Activated CD4-positive, alpha-beta T cell treated with anti-CD3 and anti-CD28 coated beads, Interleukin-2, amount 10 ng/mL, durations not matched to agents 7 days and 5 days (primary cell): ENCODE measurements around the gene RABEP2. TPM values are rescaled to one million over a fixed set of nuclear protein-coding genes. Genes with fewer than 3 reads are reported as not detected.
"Not testable (repeated sequence)": the region's sequence is repeated elsewhere in the genome, so short reads cannot be mapped to it uniquely, and the experiment has no call there.

Experiments used
- CTCF ChIA-PET: fragments of 350-600 bp; sonication (Branson Sonifier 250); formaldehyde crosslinking; loops from one replicate; lab custom pipeline; 2021; ENCODE audit warnings: antibody characterized with exemption; lab: Charles Lee
- POLR2A ChIA-PET: fragments of 350-600 bp; sonication (Branson Sonifier 250); formaldehyde crosslinking; loops from one replicate; lab custom pipeline; 2021; ENCODE audit warnings: antibody characterized with exemption; lab: Charles Lee
- DNase-seq: peaks from one replicate; pipeline ENCODE4 v3.0.0-alpha.2; 2020
- H3K27ac Mint-ChIP-seq: one replicate; pipeline ENCODE4 v1.8.0; 2021; ENCODE audit warnings: mild to moderate bottlenecking, moderate library complexity, mixed read lengths
- H3K27me3 Mint-ChIP-seq: one replicate; pipeline ENCODE4 v1.8.0; 2021; ENCODE audit warnings: mixed read lengths
- H3K36me3 Mint-ChIP-seq: one replicate; pipeline ENCODE4 v1.8.0; 2021; ENCODE audit warnings: low read depth, mixed read lengths
- H3K4me1 Mint-ChIP-seq: one replicate; pipeline ENCODE4 v1.8.0; 2021; ENCODE audit warnings: mixed read lengths
- H3K4me3 Mint-ChIP-seq: one replicate; pipeline ENCODE4 v1.8.0; 2021; ENCODE audit warnings: mild to moderate bottlenecking, moderate library complexity, mixed read lengths
- H3K9me3 Mint-ChIP-seq: one replicate; pipeline ENCODE4 v1.8.0; 2021; ENCODE audit warnings: mixed read lengths
- total RNA-seq, 2 experiments: library from RNA; stranded (reverse); gene quantifications; one replicate each; pipeline ENCODE4 v1.2.3, GENCODE V29; 2021

RABEP2 gene, protein sequence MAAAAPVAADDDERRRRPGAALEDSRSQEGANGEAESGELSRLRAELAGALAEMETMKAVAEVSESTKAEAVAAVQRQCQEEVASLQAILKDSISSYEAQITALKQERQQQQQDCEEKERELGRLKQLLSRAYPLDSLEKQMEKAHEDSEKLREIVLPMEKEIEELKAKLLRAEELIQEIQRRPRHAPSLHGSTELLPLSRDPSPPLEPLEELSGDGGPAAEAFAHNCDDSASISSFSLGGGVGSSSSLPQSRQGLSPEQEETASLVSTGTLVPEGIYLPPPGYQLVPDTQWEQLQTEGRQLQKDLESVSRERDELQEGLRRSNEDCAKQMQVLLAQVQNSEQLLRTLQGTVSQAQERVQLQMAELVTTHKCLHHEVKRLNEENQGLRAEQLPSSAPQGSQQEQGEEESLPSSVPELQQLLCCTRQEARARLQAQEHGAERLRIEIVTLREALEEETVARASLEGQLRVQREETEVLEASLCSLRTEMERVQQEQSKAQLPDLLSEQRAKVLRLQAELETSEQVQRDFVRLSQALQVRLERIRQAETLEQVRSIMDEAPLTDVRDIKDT
- total RNA-seq: 10 to 100 TPM; 16.8 to 21.1 TPM

DNA sequence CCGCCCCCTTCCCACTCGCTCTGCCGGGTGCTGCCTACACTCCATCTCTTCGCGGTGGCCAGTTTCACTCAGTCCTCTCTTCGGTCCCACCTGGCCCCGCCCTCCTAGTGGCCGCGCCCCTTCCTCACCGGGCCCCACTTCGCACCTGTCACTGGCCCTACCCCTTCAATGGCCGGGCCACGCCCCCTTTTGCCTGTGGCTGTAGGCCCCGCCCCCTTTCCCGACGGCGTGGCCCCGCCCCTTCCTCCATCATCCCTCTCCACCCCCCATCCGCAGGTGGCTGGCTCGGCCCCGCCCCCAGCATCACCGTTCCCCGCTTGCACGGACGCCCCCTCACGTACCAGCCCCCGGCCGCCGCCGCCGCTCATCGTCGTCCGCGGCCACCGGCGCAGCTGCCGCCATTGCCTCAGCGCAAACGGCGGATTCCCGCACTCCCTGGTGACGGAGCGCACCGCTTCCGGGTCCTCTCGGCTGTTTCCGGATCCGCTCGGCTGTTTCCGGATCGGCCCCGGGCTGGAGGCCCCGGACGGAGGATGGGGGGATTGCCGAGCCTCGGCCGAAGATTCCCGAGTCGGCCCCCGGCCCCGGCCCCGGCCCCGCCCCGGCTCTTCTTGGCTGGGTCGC is at the start of gene RABEP2:
Gene RABEP2, minus strand, starts transcription at position 477 of the 624 bp plus-strand sequence. Its CDS starts 75 bp downstream, at position 402.
- POLR2A ChIA-PET: no interaction called here
- peak; percentile 95 for DNase-seq
- Mint-ChIP-seq H3K9me3 (no peaks in the 10 kb centered on the region), H3K36me3 (peaks cover 10% of the 10 kb centered on the region), H3K4me1 (peaks cover 23% of the 10 kb centered on the region), H3K27me3 (no peaks in the 10 kb centered on the region), H3K27ac (peak within 1 kb of the TSS; percentile 99), H3K4me3 (peak within 1 kb of the TSS; percentile 94)
- CTCF ChIA-PET: interaction anchor here (1.6 to 2.0 kb wide), 2 partner anchors 20 to 44 kb away, joined by 4 to 7 read pairs; no protein-coding TSS in a partner anchor

DNA sequence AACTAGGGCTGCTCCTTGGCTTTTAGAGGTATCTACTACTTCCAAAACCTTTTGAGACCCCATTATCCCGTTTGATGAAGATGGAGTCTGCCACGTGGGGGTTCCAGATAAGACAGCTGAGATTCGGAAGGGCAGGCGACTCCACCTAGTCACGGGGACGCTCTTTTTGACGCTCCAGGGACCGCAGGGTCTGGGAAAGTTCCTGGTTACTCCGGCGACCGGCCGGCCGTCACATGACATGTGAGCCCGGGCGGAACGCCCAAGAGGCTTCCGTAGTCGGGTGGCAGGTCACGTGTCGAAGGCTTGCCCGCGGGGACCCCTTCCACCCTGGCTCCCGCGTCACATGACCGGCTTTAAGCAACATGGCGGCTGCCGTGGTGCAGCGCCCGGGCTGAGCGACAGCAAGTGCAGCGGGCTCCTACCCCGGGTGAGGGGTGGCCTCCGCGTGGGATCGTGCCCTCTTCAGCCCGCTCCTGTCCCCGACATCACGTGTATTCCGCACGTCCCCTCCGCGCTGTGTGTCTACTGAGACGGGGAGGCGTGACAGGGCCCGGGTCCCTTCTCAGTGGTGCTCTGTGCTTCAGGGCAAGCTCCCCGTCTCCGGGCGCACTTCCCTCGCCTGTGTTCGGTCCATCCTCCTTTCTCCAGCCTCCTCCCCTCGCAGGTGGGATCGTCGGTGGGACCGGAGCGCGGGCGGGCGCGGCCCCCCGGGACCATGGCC is 49.6 kb upstream of the RABEP2 start, which contains the start of gene SPNS1:
Gene SPNS1, plus strand, starts transcription at position 342 of the 721 bp plus-strand sequence. Its CDS starts 374 bp downstream, at position 716.
- no peaks in the 10 kb centered on the region for H3K27me3 Mint-ChIP-seq
- peak within 1 kb of the TSS; percentile 95 for H3K27ac Mint-ChIP-seq
- CTCF ChIA-PET: interaction anchor here (0.7 to 1.9 kb wide), 8 partner anchors 12 to 138 kb away, joined by 3 to 6 read pairs (median 4); no protein-coding TSS in a partner anchor
- peak within 1 kb of the TSS; percentile 99 for H3K4me3 Mint-ChIP-seq
- POLR2A ChIA-PET: no interaction called here
- no peaks in the 10 kb centered on the region for H3K9me3 Mint-ChIP-seq
- H3K36me3 Mint-ChIP-seq: peaks cover 12% of the 10 kb centered on the region
- peak; percentile 95 for DNase-seq
- H3K4me1 Mint-ChIP-seq: peaks cover 39% of the 10 kb centered on the region

DNA sequence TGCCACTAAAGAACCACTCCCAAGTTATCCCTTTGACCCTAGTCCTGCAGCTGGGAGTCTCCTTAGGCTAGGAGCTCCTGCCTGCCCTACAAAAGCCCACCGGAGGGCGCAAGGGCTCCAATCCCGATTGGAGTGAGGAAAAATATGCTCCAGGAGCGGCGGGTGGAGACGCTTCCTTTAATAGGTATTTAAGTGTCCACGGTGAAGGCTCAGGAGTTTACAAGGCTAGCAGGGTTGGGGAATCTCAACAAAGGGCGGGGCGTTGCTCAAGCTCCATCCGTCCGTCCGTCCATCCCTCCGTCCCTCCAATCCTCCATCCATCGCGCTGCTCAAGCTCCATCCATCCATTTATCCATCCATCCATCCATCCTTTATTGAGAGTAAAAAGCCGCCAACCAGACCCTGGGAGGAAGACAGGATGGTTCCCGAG is 49.0 kb upstream of the RABEP2 start:
- Mint-ChIP-seq H3K27me3 (no peaks in the 10 kb centered on the region), H3K9me3 (no peaks in the 10 kb centered on the region), H3K4me1 (peaks cover 39% of the 10 kb centered on the region), H3K4me3 (peak overlapping the region; percentile 99), H3K27ac (peak overlapping the region; percentile 95), H3K36me3 (peaks cover 11% of the 10 kb centered on the region)
- ChIA-PET CTCF (interaction anchor here (0.7 to 1.9 kb wide), 11 partner anchors 13 to 138 kb away, joined by 3 to 6 read pairs (median 4); no protein-coding TSS in a partner anchor), POLR2A (interaction anchor here (0.5 kb wide), 1 partner anchor 10 kb away, joined by 3 read pairs; no protein-coding TSS in a partner anchor)
- no peak for DNase-seq

DNA sequence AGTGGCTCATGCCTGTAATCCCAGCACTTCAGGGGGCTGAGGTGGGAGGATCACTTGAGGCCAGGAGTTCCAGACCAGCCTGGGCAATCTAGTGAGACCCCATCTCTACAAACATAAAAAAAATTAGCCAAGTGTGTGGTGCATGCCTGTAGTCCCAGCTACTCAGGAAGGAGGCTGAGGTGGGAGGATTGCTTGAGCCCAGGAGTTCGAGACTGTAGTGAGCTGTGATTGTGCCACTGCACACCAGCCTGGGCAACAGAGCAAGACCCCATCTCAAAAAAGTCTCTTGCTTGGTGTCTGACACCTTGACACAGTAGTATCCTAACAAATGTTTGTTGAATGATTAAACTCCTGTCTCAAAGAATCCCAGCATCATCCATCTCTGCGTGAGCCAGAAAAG is 44.7 kb upstream of the RABEP2 start:
- H3K27me3 Mint-ChIP-seq, H3K36me3 Mint-ChIP-seq, DNase-seq, H3K9me3 Mint-ChIP-seq, H3K27ac Mint-ChIP-seq, POLR2A ChIA-PET, H3K4me3 Mint-ChIP-seq: not testable (repeated sequence)
- peaks cover 12% of the 10 kb centered on the region for H3K4me1 Mint-ChIP-seq
- CTCF ChIA-PET: interaction anchor here (0.7 to 2.5 kb wide), 2 partner anchors 8 to 12 kb away, joined by 5 to 6 read pairs; no protein-coding TSS in a partner anchor

DNA sequence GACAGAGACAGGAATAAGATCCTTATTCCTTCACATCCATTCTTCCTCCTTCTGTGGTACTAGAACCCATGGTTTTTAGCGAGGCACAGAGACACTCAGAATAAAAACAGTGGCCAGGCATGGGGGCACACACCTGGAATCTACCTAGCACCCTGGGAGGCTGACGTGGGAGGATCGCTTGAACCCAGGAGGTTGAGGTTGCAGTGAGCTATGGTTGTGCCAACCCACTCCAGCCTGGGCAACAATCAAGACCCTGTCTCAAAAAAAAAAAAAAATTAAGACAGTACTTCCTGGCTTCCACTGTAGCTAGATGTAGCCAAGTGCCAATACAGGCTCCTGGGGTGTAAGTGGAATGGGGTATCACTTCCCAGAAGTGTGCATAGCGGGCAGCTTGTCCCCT is 42.1 kb upstream of the RABEP2 start:
- Mint-ChIP-seq H3K36me3 (peaks cover 25% of the 10 kb centered on the region), H3K4me3 (no peak overlapping the region), H3K27me3 (no peaks in the 10 kb centered on the region), H3K4me1 (peaks cover 2% of the 10 kb centered on the region), H3K27ac (no peak overlapping the region), H3K9me3 (no peaks in the 10 kb centered on the region)
- no peak for DNase-seq
- CTCF ChIA-PET: interaction anchor here (0.6 kb wide), 2 partner anchors 39 to 53 kb away, joined by 3 read pairs; no protein-coding TSS in a partner anchor
- POLR2A ChIA-PET: interaction anchor here (0.5 kb wide), 1 partner anchor 129 kb away, joined by 4 read pairs; no protein-coding TSS in a partner anchor

DNA sequence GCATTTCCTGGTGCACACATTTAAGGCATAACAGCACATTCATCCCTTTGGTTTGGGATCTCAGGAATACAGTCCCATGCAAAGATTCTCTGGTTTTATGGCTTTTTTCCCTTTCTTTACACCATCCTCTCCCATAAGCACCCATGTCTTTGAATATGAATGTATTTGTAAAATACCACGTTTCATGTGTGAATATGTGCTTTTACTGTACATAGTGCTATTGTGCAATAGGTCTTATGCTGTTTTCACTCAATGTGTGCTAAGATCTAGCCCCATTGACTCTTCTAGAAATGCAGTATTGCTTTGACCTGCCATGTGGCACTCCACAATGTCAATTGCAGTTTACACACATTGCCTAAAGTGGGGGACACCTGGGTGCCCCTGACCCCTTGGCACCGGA is 39.5 kb upstream of the RABEP2 start:
- DNase-seq: no peak
- H3K4me1 Mint-ChIP-seq: peaks cover 2% of the 10 kb centered on the region
- H3K4me3 Mint-ChIP-seq: no peak overlapping the region
- H3K36me3 Mint-ChIP-seq: peaks cover 40% of the 10 kb centered on the region
- H3K9me3 Mint-ChIP-seq: no peaks in the 10 kb centered on the region
- H3K27me3 Mint-ChIP-seq: no peaks in the 10 kb centered on the region
- POLR2A ChIA-PET: no interaction called here
- no peak overlapping the region for H3K27ac Mint-ChIP-seq
- CTCF ChIA-PET: no interaction called here

DNA sequence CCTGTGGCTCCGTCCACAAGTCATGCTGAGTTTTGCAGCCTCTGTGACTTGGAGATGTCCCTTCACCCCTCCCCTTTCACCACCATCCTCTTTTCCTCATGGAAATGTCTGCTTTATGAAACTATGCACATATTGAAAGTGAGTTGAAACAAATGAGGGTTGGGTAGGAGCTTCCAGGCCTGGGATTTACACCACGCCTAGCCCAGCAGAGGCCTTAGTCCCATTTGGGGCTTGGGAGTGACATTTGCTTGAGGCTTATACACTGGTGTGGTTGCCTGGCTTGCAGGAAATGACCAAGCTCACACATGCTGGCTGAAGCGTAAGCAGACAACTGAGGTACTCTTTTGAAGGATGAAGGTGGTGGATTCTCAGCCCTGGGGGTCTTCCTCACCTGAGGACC is 39.0 kb upstream of the RABEP2 start:
- ChIA-PET POLR2A (interaction anchor here (0.8 kb wide), 1 partner anchor 10 kb away, joined by 3 read pairs; no protein-coding TSS in a partner anchor), CTCF (interaction anchor here (0.6 kb wide), 1 partner anchor 1076 kb away, joined by 3 read pairs; no protein-coding TSS in a partner anchor)
- H3K4me3 Mint-ChIP-seq: no peak overlapping the region
- DNase-seq: no peak
- H3K27me3 Mint-ChIP-seq: no peaks in the 10 kb centered on the region
- peaks cover 2% of the 10 kb centered on the region for H3K4me1 Mint-ChIP-seq
- no peak overlapping the region for H3K27ac Mint-ChIP-seq
- H3K36me3 Mint-ChIP-seq: peaks cover 45% of the 10 kb centered on the region
- no peaks in the 10 kb centered on the region for H3K9me3 Mint-ChIP-seq

DNA sequence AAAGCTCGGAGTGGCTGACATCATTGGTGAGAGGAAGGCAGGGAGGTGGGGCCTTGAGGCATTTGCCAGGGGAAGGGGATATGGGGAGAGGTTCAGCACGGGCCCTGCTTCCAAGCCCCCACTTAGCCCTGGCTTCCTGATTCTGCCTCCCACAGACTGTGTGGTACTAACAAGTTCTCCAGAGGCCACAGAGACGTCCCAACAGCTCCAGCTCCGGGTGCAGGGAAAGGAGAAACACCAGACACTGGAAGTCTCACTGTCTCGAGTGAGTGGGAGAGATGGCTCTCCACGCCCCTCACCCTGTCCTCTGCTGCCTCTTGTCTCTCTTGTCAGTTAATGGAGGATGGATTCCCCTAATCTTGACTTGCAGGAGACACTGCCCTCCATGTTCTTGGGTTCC is 33.8 kb upstream of the RABEP2 start:
- Mint-ChIP-seq H3K9me3 (no peaks in the 10 kb centered on the region), H3K27ac (no peak overlapping the region), H3K4me3 (no peak overlapping the region), H3K36me3 (peaks cover 62% of the 10 kb centered on the region), H3K4me1 (peaks cover 9% of the 10 kb centered on the region), H3K27me3 (no peaks in the 10 kb centered on the region)
- ChIA-PET CTCF (interaction anchor here (0.9 kb wide), 1 partner anchor 112 kb away, joined by 3 read pairs; the partner anchor contains the start of gene TUFM), POLR2A (no interaction called here)
- DNase-seq: no peak

DNA sequence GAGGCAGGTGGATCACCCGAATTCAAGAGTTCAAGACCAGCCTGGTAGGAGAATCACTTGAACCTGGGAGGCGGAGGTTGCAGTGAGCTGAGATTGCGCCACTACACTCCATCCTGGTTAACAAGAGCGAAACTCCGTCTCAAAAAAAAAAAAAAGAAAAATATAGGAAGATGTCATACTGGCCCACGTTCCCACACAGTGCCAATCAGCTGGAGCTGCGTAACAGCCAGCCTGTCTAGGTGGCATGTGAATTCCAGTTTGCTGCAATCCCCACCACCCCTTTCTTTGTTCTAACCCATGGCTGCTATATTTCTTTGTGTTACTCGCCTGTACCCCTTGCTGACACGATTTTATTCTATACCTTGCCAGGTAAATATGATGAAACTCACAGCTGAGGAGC is 33.2 kb upstream of the RABEP2 start:
- Mint-ChIP-seq H3K36me3 (peaks cover 65% of the 10 kb centered on the region), H3K27ac (no peak overlapping the region), H3K4me1 (peaks cover 12% of the 10 kb centered on the region), H3K27me3 (no peaks in the 10 kb centered on the region), H3K9me3 (no peaks in the 10 kb centered on the region), H3K4me3 (no peak overlapping the region)
- CTCF ChIA-PET: no interaction called here
- no peak for DNase-seq
- POLR2A ChIA-PET: no interaction called here

DNA sequence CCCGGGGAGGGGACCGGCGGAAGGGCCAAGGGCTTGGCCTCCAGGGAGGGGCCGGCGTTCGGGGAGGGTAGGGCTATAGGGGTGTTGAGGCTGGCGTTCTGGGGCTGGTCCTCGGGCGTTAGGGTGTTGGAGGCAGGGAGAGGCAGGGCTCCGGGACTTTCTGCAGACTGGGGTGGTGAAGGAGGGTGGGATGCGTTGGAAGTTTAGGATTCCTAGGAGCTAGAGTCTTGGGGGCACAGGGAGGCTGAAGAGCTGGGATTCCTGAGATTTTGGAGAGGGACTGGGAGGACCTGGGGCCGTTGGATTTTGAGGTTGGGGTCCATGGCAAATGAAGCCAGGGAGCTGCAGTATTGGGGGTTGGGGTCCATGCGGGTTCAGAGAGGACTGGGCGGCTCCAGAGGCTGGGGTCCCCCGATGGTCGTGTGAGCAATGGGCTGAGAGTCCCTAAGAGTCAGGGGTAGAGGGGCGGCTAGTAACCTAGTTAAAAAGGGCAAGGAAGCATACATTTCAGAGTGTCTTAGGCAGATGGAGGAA is 26.4 kb upstream of the RABEP2 start:
- H3K9me3 Mint-ChIP-seq: no peaks in the 10 kb centered on the region
- POLR2A ChIA-PET: interaction anchor here (0.6 kb wide), 1 partner anchor 105 kb away, joined by 3 read pairs; the partner anchor contains the start of gene TUFM
- peak; percentile 57 for DNase-seq
- CTCF ChIA-PET: no interaction called here
- peaks cover 3% of the 10 kb centered on the region for H3K27me3 Mint-ChIP-seq
- peaks cover 36% of the 10 kb centered on the region for H3K4me1 Mint-ChIP-seq
- peaks cover 36% of the 10 kb centered on the region for H3K36me3 Mint-ChIP-seq
- peak overlapping the region; percentile 99 for H3K27ac Mint-ChIP-seq
- peak overlapping the region; percentile 100 for H3K4me3 Mint-ChIP-seq

DNA sequence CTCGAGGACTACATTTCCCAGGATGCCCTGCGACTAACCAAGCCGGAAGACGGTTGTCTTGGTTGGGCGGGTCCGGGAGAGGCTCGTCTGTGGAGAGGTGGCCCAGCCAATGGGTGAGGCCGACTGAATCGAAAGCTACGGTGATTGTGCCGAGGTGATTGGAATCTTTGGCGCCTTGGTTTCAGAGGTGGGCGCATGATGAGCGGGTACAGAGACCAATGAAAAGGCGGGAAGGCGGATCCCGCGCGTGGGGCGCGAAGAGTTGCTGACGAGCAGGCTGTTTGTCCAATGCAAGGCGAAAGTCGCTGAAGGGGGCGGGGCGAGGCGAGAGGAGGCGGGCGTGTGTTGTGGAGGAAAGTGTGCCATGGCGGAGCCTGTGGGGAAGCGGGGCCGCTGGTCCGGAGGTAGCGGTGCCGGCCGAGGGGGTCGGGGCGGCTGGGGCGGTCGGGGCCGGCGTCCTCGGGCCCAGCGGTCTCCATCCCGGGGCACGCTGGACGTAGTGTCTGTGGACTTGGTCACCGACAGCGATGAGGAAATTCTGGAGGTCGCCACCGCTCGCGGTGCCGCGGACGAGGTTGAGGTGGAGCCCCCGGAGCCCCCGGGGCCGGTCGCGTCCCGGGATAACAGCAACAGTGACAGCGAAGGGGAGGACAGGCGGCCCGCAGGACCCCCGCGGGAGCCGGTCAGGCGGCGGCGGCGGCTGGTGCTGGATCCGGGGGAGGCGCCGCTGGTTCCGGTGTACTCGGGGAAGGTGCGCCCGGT is 25.8 kb upstream of the RABEP2 start, which contains the start of gene NFATC2IP:
Gene NFATC2IP, plus strand, starts transcription at position 290 of the 762 bp plus-strand sequence. Its CDS starts 75 bp downstream, at position 365.
- H3K27ac Mint-ChIP-seq: peak within 1 kb of the TSS; percentile 99
- POLR2A ChIA-PET: interaction anchor here (0.6 kb wide), 1 partner anchor 80 kb away, joined by 9 read pairs; no protein-coding TSS in a partner anchor
- peaks cover 32% of the 10 kb centered on the region for H3K36me3 Mint-ChIP-seq
- H3K4me1 Mint-ChIP-seq: peaks cover 36% of the 10 kb centered on the region
- H3K27me3 Mint-ChIP-seq: peaks cover 3% of the 10 kb centered on the region
- DNase-seq: peak; percentile 100
- CTCF ChIA-PET: interaction anchor here (0.6 to 2.9 kb wide), 4 partner anchors 13 to 65 kb away, joined by 3 to 22 read pairs (median 3); no protein-coding TSS in a partner anchor
- no peaks in the 10 kb centered on the region for H3K9me3 Mint-ChIP-seq
- H3K4me3 Mint-ChIP-seq: peak within 1 kb of the TSS; percentile 100
